ENCODE measurements around the gene TNFRSF18.

TNFRSF18 gene

DNA sequence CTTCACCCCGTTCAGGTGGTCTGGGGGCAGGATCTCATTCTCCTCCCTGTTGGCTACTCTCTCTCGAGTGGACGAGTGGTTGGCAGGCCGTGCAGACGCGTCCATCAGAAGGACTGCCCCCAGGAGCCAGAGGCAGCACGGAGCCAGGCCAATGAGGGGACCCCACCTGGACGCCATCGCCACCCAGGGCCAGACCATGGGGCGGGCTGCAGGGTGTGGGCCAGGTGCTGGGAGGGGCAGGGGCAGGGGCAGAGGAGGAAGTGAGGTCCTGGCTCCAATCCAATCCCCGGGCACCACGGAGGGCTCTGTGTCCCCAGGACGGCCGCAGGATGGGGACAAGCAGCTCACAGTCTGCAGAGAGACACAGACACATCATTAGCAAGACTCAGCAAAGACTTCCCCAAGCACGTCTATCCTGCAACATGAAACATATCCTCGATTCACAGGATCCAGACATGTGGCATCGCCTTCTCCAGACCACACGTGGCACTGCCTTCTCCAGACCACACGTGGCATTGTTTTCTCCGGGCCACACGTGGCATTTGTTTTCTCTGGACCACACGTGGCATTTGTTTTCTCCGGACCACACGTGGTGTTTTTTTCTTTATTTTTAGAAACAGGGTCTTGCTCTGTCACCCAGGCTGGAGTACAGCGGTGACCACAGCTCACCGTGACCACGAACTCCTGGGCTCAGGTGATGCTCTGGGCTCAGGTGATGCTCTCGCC is 22.4 kb upstream of the TNFRSF18 start:
- no peak for DNase-seq (ENCODE audit: low spot score)

DNA sequence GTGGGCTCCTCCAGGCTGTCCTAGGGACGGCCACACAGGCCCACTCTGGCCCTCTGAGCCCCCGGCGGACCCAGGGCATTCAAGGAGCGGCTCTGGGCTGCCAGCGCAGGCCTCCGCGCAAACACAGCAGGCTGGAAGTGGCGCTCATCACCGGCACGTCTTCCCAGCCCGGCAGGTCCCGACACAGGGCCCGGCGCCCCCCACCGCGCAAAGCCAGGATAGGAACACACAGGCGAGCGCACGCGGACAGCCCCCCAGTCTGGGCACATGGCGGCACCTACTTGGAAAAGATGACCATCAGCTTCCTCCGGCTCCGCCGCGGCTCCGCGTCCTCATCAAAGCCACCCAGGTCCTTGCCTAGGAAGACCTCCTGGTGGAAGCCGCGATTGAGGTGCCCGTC is 21.8 kb upstream of the TNFRSF18 start:
- DNase-seq (ENCODE audit: low spot score): no peak

GRCh38 chr1:1227386-1227785 is 21.0 kb upstream of the TNFRSF18 start:
- DNase-seq (ENCODE audit: low spot score): no peak

GRCh38 chr1:1226566-1227362 is 20.4 kb upstream of the TNFRSF18 start:
- DNase-seq (ENCODE audit: low spot score): no peak

GRCh38 chr1:1225913-1226312 is 19.5 kb upstream of the TNFRSF18 start:
- no peak for DNase-seq (ENCODE audit: low spot score)

DNA sequence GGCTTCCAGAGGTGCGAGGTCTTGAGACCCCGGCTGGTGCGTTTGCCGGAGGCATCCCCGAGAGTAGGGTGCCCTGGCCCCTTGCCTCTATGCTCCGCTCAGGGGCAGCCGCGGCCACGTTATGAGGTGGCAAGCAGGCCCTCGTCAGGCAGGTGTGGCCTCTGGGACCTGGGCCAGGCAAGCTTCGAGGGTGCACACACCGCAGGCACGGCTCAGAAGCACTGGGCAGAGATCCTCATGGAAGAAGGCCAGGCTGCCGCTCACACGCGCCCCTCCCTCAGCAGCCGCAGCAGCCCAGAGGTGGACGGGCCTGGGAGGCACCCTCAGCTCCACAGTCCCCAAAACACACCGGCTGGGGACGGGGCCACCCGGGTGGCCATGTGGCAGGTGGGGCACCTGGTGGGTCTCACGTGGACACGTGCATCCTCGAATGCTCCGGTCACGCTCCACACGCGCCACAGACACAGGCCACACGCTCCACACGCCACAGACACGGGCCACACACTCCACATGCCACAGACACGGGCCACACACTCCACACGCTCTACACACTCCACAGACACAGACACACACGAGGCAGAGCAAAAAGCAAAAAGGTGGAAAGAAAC is 18.9 kb upstream of the TNFRSF18 start:
- DNase-seq (ENCODE audit: low spot score): no peak

GRCh38 chr1:1223891-1224290 is 17.5 kb upstream of the TNFRSF18 start:
- no peak for DNase-seq (ENCODE audit: low spot score)

- DNase-seq (ENCODE audit: low spot score): no peak
Observed at GRCh38 chr1:1223321-1223720, 16.9 kb upstream of the TNFRSF18 start.

DNA sequence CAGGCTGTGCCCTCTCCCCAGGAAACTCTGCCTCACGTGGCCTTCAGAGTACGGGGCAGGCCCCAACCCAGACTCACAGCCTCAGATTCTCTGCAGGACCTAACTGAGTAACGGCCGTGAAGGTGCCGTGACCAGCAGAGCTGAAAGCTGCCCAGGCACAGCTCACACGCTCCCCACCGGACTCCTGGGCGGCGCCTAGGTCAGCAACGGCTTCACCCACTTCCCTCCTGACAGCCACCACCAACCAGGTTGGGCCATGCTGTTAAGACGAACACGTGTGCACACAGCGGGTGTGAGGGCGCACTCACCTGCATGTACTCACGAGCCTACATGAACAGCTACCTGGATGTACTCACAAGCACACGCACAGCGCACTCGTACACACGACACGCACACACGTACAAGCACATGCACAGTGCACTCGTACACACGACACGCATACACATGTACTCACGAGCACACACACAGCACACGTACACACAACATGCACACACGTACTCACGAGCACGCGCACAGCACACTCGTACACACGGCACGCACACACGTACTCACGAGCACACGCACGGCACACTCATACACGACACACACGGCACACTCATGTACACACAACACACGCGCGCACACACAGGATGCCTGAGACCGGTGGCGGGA is 16.3 kb upstream of the TNFRSF18 start:
- no peak for DNase-seq (ENCODE audit: low spot score)

DNA sequence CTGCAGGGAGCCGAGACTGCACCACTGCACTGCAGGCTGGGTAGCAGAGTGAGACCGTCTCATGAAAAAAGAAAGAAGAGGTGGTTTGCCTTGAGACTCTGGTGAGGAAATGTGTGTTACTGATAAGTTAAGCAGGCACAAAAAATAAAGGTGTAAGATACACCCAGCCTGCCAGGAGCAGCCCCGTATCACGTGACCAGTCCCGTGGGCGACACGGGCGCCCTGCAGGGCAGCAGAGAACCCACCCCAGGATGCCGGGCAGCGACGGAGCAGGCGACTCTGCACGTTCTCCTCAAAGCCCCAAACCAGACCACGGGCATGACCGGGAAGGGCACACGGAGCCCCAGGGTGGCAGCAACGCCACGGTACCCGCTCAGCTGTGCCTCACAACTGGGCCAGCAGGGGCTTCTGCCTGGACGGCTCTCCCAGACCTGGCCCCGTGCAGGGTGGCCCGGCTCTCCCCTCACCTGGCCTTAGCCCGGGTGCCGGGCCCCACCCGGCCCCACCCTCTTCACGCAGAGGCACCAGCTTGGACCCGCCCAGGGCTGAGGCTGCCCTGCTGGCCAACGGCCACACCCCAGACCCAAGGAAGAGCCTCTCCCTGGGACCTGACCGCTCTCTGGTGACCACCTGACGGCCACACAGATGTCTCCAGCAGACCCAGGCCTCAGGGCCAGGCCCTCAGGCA is 15.6 kb upstream of the TNFRSF18 start:
- DNase-seq (ENCODE audit: low spot score): no peak

DNA sequence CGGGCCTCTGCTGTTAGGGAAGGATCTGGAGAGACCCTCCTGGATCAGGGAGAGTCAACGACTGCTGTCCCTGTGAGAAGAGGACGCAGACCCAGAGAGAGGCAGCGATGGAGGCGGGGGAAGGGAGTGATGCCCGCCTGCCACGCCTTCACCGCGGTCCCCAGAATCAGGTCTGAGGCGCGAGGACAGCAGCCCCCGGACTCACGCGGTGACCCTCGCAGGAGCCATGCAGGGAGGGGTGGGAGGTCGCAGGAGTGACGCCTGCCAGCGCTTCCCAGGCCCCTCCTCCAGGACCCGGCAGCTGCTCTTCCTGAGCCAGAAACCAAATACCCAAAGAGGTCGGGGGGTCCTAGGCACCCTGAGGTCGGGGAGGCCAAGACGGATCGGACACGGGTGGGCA is 13.8 kb upstream of the TNFRSF18 start:
- DNase-seq (ENCODE audit: low spot score): no peak

DNA sequence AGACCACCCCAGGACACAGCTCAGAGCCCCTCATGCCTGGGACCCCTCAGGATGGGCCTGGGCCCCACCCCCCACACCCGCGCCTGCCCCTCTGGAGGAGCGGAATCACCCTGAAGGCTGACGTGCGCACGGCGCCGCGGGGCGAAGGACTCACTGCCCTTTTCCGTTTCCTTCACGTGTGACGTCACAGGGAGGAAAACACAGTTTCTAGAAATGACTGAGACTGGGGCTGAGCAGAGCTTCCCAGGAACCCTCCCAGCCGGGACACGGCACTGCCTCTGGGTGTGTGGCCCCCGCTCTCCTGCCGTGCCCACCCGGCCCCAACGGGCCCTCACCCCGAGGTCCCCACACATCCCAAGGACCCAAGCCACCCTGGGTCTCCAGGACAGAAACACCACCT is 12.9 kb upstream of the TNFRSF18 start:
- no peak for DNase-seq (ENCODE audit: low spot score)

GRCh38 chr1:1218524-1219200 is 12.3 kb upstream of the TNFRSF18 start:
- DNase-seq (ENCODE audit: low spot score): no peak

GRCh38 chr1:1217621-1218523 is 11.5 kb upstream of the TNFRSF18 start:
- DNase-seq (ENCODE audit: low spot score): no peak

GRCh38 chr1:1216770-1217620 is 10.6 kb upstream of the TNFRSF18 start:
- DNase-seq (ENCODE audit: low spot score): no peak

- DNase-seq (ENCODE audit: low spot score): no peak
Observed at GRCh38 chr1:1215881-1216605, 9.7 kb upstream of the TNFRSF18 start.

GRCh38 chr1:1215080-1215676 is 8.8 kb upstream of the TNFRSF18 start:
- DNase-seq (ENCODE audit: low spot score): no peak

Data from HuH-7.5 (cell line).